Middle frontal gyrus (tissue), 1 donor: ENCODE measurements around the gene CENPE.
A peak's percentile ranks its signal among the peaks of the same experiment; 100 is the strongest.

Experiments used
- DNase-seq: peaks from one replicate; pipeline ENCODE4 v3.0.0-alpha.2; 2015; ENCODE audit warnings: low spot score; ENCODE audit errors: extremely low spot score

The CENPE gene

DNA sequence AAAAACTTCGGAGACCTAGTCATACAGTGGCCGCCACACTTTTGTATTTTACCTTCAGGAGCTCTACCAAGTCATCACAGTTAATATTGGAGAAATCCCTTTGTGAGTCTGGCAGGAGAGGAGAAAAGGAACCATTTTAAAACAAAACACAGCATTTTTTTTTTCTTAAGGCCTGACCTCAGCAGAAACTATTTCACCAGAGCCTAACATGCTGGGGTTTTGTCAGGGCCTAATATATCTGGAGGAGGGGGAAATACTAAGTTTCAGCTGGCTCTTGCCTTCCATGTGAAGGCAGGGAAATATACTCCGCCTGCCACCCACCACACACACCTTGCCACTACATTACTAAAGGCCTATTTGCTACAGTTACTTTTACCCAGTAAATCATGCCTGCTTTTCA lies 72.0 kb downstream of the CENPE start:
- DNase-seq: no peak

DNA sequence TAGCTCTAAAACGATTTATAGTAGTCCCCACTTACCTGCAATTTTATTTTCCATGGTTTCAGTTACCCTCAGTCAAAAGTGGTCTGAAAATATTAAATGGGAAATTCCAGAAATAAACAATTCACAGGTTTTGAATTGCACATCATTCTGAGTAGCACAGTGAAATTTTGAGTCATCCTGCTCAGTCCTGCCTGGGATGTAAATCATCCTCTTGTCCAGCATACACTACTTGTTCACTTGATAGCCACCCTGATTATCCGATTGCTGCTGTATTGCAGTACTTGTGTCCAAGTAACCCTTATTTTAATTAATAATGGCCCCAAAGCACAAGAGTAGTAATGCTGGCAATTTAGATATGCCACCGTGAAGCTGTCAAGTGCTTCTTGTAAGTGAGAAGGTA lies 75.0 kb downstream of the CENPE start:
- no peak for DNase-seq

DNA sequence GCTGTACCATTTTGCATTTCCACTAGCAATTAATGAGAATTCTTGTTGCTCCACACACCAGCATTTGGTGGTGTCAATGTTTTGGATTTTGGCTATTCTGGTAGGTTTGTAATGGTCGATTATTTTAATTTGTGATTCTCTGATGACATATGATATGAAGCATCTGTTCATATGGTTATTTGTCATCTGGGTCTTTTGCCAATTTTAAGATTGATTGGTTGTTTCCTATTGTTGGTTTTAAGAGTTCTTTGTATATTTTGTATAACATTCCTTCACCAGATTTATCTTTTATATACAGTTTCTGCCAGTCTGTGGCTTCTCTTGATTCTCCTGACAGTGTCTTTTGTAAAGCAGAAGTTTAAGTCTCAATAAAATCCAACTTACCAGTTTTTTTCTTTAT lies 80.0 kb downstream of the CENPE start:
- DNase-seq: no peak

DNA sequence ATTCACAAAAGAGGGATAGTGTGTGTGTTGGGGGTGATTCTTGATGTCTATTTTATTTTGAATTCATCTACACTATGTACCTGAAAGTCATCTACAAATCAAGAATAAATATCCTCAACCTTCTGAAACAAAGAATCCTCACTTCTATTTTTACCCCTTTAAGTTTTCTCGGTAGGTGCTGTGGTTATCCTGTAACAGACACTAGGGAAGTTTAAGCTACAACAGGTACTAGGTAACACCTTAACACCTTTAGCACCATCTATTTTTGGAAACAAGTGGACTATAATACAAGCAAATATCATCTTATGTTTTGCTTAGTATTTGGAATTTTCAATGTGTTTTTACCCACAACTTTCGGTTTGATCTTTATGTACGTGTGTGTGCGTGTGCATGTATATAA lies 86.5 kb downstream of the CENPE start:
- no peak for DNase-seq

DNA sequence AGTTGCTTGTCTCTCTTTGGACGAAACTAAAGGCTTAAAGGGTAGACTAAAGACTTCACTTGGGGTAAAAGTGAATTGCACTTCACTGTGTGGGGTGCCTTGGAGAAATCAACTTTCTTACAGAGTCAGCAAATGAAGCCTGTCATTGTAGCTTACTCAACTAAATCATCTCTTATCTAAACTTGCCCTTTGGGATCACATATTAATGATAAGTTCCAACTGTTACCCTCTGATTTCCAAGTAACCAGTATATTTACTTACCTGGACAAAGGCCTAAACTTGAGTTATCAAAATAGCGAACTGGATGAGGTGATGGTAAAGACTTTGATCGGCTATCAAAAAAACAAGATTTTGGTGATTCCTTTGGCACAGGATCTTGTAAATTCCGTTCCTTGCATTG lies 89.6 kb downstream of the CENPE start:
- no peak for DNase-seq

DNA sequence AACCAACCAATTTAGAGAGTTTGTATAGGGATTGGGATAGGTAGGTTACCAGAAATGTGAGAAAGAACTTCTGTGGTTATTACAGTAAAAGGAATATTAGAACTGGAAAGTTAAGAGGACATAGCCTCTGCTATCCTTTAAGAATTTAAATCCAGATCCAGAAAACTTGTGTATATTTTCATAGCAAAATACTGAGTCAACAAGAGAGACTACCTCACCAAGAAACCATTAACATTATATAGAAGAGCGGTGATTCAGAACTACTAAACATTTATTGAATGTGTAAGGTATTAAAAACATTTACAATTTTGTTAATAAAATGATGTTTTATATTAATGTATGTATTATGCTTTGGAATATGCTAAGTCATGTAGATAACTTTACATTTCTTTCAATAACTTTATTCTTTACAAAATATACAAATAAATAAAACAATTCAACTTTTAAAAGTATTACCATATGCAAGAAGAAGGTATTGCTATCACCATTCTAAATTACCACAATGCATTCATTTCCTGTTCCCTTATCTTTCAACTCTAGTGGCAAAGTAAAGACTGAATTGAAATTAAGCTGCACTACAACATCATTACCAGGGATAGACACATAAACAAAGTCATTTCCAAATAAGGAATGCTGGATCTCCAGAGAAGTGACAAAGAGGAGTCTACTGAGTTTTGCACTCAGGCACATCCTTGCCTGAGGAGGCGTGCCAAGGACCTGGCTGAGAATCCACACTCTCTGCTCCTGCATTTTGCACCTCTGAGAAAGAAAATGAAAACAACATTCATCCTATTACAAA lies 92.4 kb downstream of the CENPE start:
- DNase-seq: no peak

DNA sequence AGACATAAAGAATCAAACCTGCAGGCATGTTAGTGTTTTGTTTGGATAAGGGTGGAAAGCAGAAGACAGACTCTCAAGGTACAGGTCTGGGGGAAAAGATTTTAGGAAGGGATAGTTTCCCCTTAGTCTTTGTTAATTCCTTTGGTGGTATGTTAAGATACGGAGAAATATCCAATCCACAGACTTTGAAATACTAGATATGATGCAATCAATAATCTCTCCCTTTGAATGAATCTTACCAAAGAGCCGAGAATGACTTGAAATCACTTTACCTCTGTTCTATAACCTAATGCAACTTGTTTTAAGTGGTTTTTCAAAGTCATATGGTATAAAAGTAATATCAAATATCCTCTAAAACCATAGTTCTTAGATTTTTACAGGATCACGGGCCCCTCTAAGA lies 93.3 kb downstream of the CENPE start:
- DNase-seq: no peak

DNA sequence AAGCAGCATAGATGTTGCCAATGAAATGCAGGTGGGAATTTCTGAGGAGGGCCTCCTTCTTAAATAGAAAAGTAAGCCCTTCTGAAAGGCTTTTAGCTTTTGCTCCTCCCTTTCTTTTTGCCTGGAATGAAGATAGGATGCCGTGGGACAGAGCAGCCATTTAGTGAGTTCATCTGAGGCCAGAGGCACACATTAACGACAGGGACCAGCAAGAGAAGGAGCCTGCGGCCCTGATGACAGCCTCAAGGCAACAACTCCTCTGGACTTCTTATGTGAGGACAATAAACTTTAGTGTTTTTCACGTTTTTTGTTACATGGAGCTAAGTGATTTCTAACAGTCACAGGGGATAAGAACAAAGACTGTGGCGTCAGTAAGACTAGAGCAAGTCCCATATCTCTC lies 97.5 kb downstream of the CENPE start:
- DNase-seq: no peak

DNA sequence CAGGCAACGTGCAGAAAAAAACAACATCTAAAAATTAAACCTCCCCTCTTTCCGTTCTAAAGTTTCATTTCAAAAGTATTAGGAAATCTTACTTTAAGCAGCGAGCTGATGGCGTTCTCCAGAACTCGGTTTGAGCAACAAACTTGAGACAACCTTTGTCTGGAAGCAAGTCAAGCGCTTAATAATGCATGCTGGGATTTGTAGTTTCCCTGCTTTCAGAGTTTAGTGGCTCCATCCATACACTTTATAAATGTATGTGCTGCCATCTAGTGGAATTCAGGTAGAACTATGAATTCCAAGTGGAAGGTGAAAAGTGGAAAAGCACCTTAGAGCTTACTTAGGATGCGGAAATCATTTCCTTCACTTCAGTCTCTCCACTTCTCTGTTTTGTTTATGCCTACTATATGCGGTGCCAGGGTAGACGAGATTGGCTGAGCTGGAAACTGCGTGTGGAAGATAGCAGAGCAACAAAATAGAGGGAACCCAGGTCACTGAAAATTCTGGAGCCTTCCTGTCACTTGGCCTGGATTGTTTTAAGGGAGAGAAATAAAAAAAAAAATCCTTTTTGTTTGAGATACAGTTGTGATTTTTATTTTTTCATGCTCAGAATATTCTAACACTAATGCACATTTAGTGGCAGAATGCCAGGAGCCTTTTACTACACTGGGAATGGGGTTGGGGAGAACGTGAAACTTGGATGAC lies 98.3 kb downstream of the CENPE start, which contains the start of gene BDH2:
Gene BDH2, minus strand, starts transcription at position 144 of the 702 bp plus-strand sequence. CDS start 3,580 bp downstream, outside the sequence.
- DNase-seq: peak; percentile 75

DNA sequence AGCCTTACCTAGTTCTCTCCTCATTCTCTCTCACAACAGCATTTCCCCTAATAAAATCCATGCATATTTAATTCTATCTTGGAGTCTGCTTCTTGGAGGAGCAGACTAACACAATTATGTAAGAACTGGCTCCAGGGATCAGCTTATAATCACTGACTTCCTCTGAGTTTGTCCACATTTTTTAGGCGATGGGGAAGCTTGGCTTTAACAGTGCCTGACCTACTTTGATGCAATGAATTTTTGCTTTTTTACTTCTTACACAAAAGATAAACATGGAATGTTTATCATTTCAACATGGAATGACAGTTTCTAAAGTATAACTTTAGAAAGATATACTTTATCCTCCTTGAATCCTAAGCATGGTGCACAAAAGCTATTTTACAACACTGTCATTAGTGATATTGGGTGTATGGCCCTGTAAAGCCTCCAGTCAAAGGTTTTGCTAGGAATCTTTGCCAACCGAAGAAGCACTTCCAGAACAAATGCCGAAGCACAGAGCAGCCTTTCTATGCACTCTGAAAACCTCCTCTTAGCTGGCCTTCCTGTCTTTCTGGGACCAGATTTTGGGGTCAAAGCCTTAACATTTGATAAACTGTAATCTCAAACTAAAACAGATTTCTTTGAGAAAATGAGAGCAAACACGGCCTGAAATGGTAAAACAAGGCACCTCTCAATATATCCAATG lies 99.2 kb downstream of the CENPE start:
- DNase-seq: no peak

DNA sequence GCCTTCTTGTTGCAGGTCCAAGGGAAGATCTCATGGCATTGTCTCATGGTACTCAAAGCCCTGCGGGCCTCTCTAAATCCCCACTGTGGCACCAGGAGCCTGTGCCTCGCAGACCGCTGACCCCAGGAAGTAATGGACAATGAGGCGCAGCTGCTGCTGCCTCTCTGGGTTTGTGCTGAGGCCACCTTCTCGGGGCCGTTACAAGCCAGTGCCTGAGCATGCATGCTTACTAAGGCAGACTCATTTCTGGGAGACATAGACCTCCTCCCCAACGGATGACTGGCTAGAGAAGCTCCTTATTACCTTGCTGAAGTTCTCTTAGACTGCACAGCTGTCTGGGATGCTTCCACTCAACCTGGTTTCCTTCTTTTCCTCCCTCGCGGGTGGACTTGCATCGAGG lies 99.8 kb downstream of the CENPE start:
- DNase-seq: no peak

DNA sequence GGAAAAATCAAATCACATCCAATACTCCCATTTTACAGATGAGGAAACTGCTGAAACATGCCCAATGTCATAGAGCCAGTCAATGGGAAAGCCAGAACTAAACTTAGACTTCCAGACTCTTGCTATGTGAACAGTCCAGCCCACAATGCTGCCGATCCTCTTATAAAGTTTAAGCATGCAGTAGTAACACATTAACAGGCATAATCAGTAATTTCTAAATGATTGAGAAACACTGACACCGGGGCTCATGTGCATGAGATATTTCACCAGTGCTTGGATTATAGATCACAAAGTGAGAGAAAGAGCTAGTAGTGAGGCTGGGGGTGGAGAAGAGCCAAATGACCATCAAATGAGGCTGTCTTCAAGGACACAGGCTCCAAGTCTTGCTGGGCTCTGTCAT lies 101.0 kb downstream of the CENPE start:
- no peak for DNase-seq

DNA sequence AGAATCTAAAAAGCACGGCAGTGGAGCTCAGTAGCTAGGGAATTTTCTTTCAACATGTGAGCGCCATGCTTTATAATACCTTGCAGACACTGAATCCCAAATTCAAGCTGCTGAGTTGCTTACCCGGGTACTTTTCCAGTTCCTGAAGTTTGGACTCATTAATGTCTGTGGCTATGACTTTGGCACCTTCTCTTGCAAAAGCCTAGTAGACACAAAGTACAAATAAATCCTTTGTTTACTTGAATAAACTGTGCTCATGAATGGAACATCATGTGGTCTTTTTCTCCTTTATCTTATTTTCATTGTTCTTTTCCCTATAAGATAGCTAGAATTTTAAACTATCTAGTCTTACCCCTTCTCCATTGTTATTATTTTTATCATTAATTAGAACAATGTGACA lies 103.1 kb downstream of the CENPE start:
- no peak for DNase-seq

DNA sequence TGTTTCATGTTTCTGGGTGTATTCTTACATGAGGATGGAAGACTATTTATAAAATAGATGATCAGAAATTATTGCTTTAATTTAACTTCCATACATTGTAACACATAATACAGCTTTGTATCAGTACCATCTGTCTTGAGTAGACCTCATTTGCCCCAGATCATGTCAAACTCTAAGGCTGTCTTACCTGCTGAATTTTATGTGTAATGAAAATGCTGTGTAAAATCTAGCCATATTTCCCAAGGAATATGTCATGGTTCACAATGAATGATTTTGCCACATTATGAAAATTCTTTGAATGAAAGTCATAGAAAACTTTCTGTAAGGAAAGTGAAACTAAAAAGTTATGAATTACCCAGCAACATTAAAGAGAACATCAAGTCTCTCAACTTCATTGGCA lies 105.9 kb downstream of the CENPE start:
- DNase-seq: no peak

DNA sequence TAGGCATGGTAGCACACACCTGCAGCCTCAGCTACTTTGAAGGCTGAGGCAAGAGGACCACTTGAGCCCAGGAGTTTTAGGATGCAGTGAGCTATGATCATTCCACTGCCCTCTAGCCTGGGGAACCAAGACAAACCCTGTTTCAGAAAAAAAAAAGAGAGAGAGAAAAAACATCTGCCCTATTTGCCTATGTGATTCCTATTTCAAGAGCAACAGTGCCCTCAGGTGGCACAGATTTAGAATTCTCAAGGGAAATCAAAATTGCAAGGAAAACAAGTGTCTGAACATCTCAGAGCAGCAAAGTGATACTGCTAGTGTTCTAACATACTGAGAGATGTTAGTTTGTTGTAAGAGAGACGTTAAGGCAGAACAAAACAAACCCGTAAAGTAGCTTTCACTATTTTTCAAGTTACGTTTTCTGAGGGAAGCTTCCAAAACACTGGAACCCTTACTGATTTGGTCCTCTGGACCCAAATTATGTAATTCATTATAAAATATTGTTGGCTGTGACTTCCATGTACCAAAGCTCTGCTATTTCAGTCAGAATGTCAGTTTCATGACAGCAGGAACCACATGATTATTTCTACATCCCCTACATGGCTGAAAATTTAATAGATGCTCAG lies 106.4 kb downstream of the CENPE start:
- peak; percentile 69 for DNase-seq

DNA sequence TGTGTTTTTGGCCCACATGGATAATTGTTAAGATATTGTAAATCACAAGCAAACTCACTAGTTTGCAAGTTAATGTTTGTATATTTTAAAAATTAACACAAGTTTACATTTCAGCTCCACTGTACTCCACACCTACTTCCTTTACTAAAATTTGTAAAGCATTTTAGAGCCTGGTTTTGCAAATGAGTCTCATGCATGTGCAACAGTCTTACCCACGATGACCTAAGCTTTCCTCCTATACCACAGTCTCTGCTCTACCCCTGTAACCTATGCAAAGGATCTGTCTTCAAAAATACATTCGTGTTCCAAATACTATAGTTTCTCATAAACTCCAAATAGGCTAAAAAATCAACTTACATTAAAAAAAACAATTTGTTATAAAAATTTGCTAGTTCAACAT lies 108.7 kb downstream of the CENPE start:
- no peak for DNase-seq

DNA sequence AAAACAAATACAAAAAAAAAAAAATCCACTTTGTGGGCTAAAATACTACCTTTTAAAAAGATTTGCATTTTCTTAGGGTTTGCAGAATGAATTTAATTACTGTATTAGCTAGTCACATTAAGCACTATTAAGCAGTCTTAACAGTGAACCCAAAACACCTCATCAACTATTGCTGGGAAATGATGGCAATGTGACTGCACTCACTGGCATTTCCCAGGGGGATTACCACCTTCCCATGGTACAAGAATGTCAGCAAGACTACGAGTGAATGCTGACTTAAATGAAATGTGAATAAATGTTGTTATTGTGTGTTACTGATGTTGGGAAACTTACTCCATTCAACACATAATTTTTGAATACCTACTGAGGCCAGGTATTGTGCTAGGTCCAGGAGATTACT lies 111.6 kb downstream of the CENPE start:
- no peak for DNase-seq

DNA sequence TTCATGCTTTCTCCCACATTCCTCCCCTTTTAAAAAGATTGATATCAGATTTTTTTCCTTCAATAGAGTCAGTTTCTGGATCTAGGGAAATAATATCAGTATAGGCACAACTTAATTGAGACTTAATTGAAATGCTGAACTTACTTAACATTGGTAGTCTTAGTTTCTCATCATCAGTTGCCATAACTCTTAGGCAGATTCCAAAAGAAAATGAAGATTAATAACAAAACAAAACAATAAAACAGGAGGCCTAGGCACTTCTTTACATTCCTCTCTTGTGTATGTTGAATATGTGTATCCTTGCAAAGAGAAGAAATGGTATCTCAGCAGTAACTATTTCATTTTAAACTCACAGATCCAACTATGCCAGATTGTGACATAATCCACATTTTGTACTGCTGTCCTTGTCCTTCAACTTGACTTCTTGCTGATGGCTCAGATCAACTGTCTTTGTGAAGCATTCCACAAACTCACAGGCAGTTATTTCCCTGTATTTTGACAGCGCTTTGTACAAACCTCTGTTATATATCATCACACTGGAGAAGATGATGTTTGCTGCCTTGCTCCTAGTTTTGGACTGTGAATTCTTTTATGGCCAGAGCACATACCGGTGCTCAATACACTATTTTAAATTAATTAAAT lies 112.5 kb downstream of the CENPE start:
- DNase-seq: no peak

DNA sequence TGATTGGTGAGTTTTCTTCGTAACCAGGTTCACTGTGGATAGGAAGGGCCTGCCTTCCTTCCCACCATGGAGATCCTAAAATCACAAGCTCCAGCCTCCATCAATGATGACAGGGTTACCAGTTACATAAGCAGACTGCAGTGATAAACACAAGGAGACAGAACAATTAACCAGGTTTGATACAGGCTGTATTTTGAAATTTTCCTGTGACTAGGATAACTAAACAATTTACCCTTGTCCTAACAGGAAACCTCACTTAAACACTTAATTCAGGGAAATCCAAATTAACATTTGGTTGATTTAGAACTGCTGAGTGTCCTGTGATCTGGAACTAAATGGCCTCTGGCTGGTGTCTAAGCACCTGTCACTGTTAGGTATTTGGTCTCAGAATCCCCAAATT lies 118.5 kb downstream of the CENPE start:
- DNase-seq: no peak

DNA sequence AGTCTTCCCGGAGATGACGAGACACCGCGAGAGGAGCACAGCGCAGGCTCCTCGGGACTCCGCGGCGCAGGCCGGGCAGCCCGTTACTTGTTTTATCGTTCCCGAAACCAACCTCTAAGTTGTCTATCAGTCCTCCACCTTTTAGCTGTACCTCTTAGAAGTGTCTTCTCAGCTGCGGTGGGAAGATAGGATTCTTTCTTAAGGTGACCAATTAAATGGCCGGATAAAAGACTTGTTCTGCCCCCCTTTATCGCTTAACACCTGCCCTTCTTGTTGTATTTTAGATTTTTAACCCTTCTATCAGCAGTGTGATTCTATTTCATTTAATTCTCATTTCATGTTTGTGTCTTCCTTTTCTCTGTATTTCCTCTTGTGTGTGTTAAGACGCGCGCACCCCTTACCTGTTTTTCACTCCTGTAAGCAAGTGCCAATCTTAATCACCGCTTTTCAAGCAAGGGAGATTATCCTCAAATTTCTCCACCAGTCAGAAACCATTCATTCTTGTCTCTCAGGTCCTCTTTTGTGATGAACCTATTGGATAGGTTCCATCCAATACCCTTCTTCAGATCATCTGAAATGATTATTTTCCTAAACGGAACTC lies 121.3 kb downstream of the CENPE start, which contains the start of gene SLC9B2:
Gene SLC9B2, minus strand, starts transcription at position 15 of the 601 bp plus-strand sequence. CDS start 9,211 bp downstream, outside the sequence.
- peak; percentile 31 for DNase-seq
